GM12878 (cell line): ENCODE measurements around the gene NFKBIE. TPM values are rescaled to one million over a fixed set of nuclear protein-coding genes. Genes with fewer than 3 reads are reported as not detected.

Experiments used
- BMI1 ChIP-seq: fragments of 450-650 bp; IDR thresholded peaks from 2 replicates; pipeline ENCODE4 v1.6.1; 2016; ENCODE audit warnings: mild to moderate bottlenecking, moderate library complexity, borderline replicate concordance
- CBX3 ChIP-seq: fragments of 200-600 bp; sonication (generic); IDR thresholded peaks from 2 replicates; pipeline ENCODE4 v1.6.1; 2016; ENCODE audit warnings: low read depth, borderline replicate concordance
- CBX5 ChIP-seq: sonication (generic); IDR thresholded peaks from 2 replicates; pipeline ENCODE4 v1.6.1; 2016; ENCODE audit warnings: low read depth, moderate library complexity, mild to moderate bottlenecking, inconsistent platforms
- E2F4 ChIP-seq: IDR thresholded peaks from 2 replicates; pipeline ENCODE4 v1.6.1; 2012; ENCODE audit warnings: low read depth, low read length, improper control_type of control experiment
- E2F8 ChIP-seq: fragments of 450-650 bp; IDR thresholded peaks from 2 replicates; pipeline ENCODE4 v1.6.1; 2018; ENCODE audit warnings: mild to moderate bottlenecking, low read depth, moderate library complexity; ENCODE audit not compliant: partially characterized antibody
- NR2F1 ChIP-seq: fragments of 450-650 bp; conservative IDR thresholded peaks from 2 replicates; pipeline ENCODE4 v1.6.1; 2017; ENCODE audit warnings: mild to moderate bottlenecking
- POLR2A ChIP-seq: IDR thresholded peaks from 2 replicates; pipeline ENCODE4 v1.6.1; 2011; ENCODE audit warnings: low read depth, mild to moderate bottlenecking, low read length
- SMAD5 ChIP-seq: IDR thresholded peaks from 2 replicates; pipeline ENCODE4 v1.6.1; 2016; ENCODE audit warnings: antibody characterized with exemption, low read depth
- ZBTB40 ChIP-seq: fragments of 450-650 bp; IDR thresholded peaks from 2 replicates; pipeline ENCODE4 v1.6.1; 2016; ENCODE audit warnings: mild to moderate bottlenecking, moderate library complexity, borderline replicate concordance
- polyA plus RNA-seq, 11 experiments: library from polyadenylated mRNA; depleted of rRNA in 4 of 11; unstranded in 6 of 11; stranded (reverse) in 5 of 11; fragments of >200 nt; fragmentation: Nextera tagmentation in 4 of 11; fragmentation: Illumina TruSeq in 1 of 11; extraction: Ambion mirVana in 4 of 11; extraction: Trizol in 1 of 11; gene quantifications; 1 replicate in 1 of 11; 2 replicates in 10 of 11; pipeline versions ENCODE4 v1.2.1 to v1.2.3, GENCODE V29; 2011 to 2016; ENCODE audit warnings: inconsistent platforms in 2 of 11, missing spikeins in 2 of 11, low read depth in 1 of 11
- total RNA-seq, 4 experiments: library from RNA; depleted of rRNA in 3 of 4; stranded (reverse); fragments of >200 nt in 3 of 4; fragmentation: Illumina TruSeq in 1 of 4; extraction: Trizol in 1 of 4; gene quantifications; 2 replicates each; pipeline versions ENCODE4 v1.2.1 to v1.2.3, GENCODE V29; 2013 to 2021

NFKBIE gene
- total and polyA plus RNA-seq, 10 of the 15 experiments (the other 5 are each of a cell fraction or from before 2014, with no cell fraction given), result 10.4 to 106 (median 38.8) TPM

GRCh38 chr6:44230034-44230675 is 35.2 kb downstream of the NFKBIE start (continued):
- TF ChIP-seq POLR2A, result no peak
- TF ChIP-seq ZBTB40, result no peak
- TF ChIP-seq E2F4, result no peak
- no peak for TF ChIP-seq CBX5
- no peak for TF ChIP-seq E2F8
- no peak for TF ChIP-seq NR2F1
- TF ChIP-seq BMI1, result no peak
- TF ChIP-seq CBX3, result no peak
- no peak for TF ChIP-seq SMAD5
- TF ChIP-seq, all 136 proteins: peak for 0
